ENCODE measurements around the gene QRICH2.
"Not testable (repeated sequence)": the region's sequence is repeated elsewhere in the genome, so short reads cannot be mapped to it uniquely, and the experiment has no call there.

The QRICH2 gene

DNA sequence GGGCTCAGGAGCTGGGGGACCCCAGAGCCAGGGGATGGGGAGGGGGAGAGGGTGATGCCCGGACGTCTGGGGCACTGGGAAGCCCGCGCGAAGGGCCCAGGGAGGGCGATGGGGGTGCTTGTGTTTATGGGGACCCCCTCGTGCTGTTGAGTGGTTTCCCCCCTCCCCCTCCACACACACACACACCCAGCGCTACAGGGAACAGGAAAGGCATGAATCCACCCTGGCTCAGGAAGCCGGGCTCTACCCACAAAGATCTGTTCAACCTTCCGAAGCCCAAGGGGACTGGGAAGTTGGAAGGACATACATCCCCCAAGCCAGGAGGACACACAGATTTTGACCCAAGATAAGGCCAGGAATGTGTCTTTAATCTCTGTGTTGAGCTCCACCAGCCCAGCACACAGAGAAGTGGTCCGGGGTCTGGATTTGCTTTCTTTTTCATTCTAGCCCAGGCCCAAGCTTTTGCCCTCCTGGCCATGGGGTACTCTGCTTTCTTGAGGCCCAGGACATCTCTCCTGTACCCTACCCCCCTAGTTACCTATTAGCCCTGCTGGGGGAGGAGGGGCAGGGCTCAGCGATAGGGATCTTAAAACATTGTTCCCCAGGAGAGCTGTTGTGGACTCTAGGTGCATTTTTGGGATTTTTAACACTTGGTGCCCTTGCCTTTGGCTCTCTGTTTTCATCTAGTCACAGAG lies 41.7 kb downstream of the QRICH2 start:
- DNase-seq (ENCODE audit: low read depth): no peak

DNA sequence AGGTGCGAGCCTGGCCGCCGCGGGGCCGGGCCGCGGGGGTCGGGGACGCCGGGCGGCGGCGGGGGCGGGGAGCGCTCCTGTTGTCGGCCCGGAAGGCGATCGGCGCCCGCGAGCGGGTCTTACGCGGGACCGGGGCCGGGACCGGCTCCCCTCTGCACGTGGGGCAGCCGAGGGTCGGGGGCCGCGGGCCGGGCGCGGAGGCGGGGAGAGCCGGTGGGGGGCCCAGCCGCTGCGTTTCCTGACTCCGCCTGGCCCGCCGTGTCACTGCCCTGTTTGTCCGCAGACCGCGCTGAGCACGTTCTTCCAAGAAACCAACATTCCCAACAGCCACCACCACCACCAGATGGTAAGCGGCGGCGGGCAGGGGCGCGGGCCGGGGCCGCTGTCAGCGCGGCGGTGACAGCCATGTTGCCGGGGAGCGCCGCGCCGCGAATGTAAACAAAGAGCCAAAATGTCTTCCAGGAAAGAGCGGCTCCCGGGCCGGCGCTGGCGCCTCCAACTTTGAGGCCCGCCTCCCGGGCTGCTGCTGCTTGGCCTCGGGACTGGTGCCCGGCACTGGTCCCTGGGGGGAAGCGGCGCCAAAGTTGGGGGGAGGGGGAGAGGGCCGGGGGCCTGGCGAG lies 42.3 kb downstream of the QRICH2 start:
- no peak for DNase-seq (ENCODE audit: low read depth)

GRCh38 chr17:76264755-76265623 lies 43.1 kb downstream of the QRICH2 start, which contains the start of gene UBALD2:
UBALD2 (plus strand) TSS chr17:76265348; CDS start chr17:76265506, 158 bp downstream.
- DNase-seq (ENCODE audit: low read depth): peak; percentile 98

DNA sequence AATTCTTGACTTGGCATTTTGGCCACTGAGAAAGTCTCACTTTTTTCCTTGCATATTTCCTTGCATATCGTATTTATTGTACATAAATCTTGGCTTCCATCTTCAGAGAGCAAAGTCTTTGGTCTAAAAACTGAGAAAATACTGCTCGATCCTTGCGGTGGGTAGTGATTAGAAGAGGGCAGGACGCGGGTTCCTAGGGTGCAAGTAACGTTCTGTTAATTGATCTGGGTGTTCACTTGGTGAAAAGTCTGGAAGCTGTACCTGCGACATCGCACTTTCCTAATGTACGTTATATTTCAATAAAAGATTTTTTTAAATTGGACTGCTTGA lies 43.7 kb downstream of the QRICH2 start:
- no peak for DNase-seq (ENCODE audit: low read depth)

DNA sequence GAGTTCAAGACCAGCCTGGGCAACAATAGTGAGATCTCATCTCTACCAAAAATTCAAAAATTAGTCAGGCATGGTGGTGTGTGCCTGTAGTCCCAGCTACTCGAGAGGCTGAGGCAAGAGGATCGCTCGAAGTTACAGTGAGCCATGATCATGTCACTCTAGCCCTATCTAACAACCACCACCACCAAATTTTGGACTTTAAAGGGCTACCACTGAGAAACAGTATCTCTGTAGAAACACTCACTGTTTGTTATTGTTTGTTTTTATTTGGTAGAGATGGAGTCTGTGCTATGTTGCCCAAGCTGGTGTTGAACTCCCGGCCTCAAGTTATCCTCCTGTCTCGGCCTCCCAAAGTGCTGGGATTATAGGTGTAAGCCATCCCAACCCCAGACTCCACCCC lies 44.2 kb downstream of the QRICH2 start:
- DNase-seq (ENCODE audit: low read depth): no peak

- no peak for DNase-seq (ENCODE audit: low read depth)
Observed at GRCh38 chr17:76262732-76263344, 45.2 kb downstream of the QRICH2 start.

- no peak for DNase-seq (ENCODE audit: low read depth)
Observed at GRCh38 chr17:76261421-76262215, 46.5 kb downstream of the QRICH2 start.

GRCh38 chr17:76260669-76261068 lies 47.4 kb downstream of the QRICH2 start:
- no peak for DNase-seq (ENCODE audit: low read depth)

DNA sequence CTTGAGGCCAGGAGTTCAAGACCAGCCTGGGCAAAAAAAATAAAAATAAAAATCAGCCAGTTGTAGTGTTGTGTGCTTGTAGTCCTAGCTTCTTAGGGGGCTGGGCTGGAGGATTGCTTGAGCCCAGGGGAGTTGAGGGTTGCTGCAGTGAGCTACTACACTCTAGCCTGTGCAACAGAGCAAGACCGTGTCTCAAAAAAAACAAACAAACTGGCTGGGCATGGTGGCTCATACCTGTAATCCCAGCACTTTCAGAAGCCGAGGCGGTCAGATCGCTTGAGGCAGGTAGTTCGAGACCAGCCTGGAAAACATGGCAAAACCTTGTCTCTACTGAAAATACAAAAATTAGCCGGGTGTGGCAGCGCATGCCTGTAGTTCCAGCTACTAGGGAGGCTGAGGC lies 47.9 kb downstream of the QRICH2 start:
- DNase-seq (ENCODE audit: low read depth): no peak

GRCh38 chr17:76256430-76257050 lies 51.5 kb downstream of the QRICH2 start:
- DNase-seq (ENCODE audit: low read depth): not testable (repeated sequence)

- no peak for DNase-seq (ENCODE audit: low read depth)
Observed at GRCh38 chr17:76255801-76256429, 52.2 kb downstream of the QRICH2 start.

DNA sequence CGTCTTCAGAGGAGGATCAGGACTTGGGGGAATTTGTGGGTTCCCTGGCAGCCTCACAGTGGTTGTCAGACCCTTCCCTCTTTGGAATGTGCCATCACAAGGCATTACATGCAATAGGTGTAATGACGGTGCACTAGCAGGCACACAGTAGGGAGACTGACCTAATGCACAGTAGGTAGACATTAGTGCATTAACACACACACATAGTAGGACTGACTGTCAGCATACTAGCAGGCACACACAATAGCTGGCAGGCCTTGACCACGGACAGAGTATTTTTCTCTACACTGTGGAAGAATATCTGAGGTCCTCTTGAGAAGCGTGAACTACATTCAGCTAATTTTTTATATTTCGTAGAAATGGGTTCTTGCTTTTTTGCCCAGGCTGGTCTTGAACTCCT lies 53.8 kb downstream of the QRICH2 start:
- DNase-seq (ENCODE audit: low read depth): no peak

- DNase-seq (ENCODE audit: low read depth): no peak
Observed at GRCh38 chr17:76253841-76254240, 54.2 kb downstream of the QRICH2 start.

- DNase-seq (ENCODE audit: low read depth): not testable (repeated sequence)
Observed at GRCh38 chr17:76252967-76253766, 54.9 kb downstream of the QRICH2 start.

GRCh38 chr17:76252040-76252954 lies 55.8 kb downstream of the QRICH2 start:
- no peak for DNase-seq (ENCODE audit: low read depth)

DNA sequence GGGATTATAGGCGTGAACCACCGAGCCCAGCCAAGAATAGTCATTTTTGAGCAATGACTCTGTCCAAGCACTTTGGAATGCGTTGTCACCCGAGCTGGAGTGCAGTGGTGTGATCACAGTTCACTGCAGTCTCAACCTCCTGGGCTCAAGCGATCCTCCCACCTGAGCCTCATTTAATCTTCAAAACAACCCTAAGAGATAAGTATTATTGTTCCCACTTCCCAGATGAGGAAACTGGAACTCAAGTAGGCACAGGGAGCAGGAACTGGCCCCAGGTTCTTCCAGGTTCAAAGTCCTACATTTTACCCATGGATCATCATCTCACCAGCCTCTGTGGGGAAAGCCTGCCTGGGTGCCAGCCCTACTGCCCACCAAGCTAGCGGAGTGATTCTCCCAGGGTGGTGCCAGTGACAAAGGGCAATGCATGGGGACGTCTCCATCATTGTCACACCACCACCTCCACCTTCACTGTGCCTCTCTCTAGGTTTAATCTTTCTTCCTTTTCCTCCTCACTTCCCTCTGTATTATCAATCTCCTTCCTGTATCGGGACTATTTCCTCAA lies 56.5 kb downstream of the QRICH2 start:
- DNase-seq (ENCODE audit: low read depth): no peak

DNA sequence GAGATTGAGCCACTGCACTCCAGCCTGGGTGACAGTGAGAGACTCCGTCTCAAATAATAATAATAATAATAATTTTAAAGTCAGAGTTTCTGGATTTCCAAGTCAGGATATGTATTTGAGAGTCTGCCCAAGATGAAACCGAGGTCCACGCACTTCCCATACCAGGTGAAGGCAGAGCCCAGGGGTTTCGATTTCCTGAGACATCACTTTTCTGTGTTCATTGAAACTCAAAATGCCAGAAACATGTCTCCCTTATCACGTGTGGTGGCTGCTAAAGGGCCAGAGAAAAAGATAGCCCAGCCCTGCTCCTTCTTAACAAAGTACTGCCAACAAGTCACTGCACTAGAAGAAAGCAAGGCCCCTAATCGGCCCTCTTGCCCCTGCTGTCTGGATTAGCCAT lies 57.9 kb downstream of the QRICH2 start:
- DNase-seq (ENCODE audit: low read depth): no peak

DNA sequence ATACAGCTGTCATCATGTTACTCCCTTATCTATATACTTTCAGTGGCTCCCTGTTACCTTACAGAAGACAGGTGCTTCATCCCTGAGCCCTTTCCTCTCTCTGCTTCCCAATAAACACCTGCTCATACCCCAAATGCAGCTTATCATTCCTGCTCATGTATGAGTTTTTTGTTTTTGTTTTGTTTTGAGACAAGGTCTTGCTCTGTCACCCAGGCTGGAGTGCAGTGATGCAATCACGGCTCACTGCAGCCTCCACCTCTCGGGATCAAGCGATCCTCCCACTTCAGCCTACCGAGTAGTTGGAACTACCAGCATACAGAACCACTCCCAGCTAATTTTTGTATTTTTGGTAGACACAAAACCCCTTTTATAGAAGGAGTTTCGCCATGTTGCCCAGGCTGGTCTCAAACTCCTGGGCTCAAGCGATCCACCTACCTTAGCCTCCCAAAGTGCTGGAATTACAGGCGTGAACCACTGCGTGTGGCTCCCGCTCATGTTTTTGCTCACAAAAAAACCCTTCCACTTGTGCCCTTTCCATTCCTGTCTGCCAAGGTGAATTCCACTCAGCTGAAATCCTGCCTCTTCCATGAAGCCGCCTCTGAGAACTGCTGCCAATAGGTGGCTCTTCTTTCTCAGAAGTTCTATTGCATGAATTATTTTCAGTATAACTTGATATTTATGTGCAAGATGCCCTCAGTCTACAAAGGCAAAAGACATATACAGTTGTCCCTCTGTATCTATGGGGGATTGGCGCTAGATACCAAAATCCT lies 59.9 kb downstream of the QRICH2 start:
- DNase-seq (ENCODE audit: low read depth): no peak

Measured in stimulated activated CD8-positive, alpha-beta memory T cell treated with anti-CD3 and anti-CD28 coated beads, Interleukin-12 subunit alpha, Interleukin-12 subunit beta, amount 100 ng/mL, for 4 hours (primary cell).